GM12892 (cell line): ENCODE measurements around the gene MAPK12.

ENCODE experiments used
- POLR2A ChIP-seq: IDR thresholded peaks from 2 replicates; pipeline ENCODE4 v1.6.1; 2011; ENCODE audit warnings: low read depth, low read length, control low read depth
- POLR2AphosphoS5 ChIP-seq: IDR thresholded peaks from 2 replicates; pipeline ENCODE4 v1.6.1; 2011; ENCODE audit warnings: low read depth, low read length, control low read depth
- TAF1 ChIP-seq: IDR thresholded peaks from 2 replicates; pipeline ENCODE4 v1.6.1; 2011; ENCODE audit warnings: low read depth, mild to moderate bottlenecking, control low read depth, low read length, borderline replicate concordance

- TF ChIP-seq POLR2A (no peak), POLR2AphosphoS5 (no peak), TAF1 (no peak)
These were observed 20.5 kb upstream of the MAPK12 start for GRCh38 chr22:50281957-50282356.
